ENCODE data around the gene PTPRN2. TPM values are rescaled to one million over a fixed set of nuclear protein-coding genes. Genes with fewer than 3 reads are reported as not detected.

PTPRN2 gene
- total RNA-seq, 1 donor, result 0.09 TPM

DNA sequence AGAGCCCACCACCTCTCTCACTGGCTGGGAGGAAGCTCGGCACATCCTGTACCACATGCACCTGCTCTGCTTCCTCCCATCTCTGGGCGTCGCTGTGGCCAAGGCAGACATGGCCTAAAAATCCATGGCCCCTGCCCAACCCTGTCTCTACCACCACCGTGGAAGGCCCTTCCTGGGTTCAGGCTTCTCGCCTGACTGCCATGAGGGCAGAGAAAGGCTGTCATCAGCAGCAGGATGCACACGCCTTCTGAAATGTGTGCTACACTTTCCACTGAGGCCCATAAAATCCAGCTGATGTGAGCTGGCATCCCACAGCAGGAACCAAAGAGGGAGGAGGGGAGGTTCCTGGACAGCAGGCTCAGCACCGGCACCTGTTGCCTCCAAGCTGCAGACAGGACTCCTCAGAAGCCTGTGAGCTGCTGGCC is 93.4 kb downstream of the PTPRN2 start:
- H3K4me3 ChIP-seq (ENCODE audit: low read depth, low read length), result no peak overlapping the region
- TF ChIP-seq, protein P1, sequence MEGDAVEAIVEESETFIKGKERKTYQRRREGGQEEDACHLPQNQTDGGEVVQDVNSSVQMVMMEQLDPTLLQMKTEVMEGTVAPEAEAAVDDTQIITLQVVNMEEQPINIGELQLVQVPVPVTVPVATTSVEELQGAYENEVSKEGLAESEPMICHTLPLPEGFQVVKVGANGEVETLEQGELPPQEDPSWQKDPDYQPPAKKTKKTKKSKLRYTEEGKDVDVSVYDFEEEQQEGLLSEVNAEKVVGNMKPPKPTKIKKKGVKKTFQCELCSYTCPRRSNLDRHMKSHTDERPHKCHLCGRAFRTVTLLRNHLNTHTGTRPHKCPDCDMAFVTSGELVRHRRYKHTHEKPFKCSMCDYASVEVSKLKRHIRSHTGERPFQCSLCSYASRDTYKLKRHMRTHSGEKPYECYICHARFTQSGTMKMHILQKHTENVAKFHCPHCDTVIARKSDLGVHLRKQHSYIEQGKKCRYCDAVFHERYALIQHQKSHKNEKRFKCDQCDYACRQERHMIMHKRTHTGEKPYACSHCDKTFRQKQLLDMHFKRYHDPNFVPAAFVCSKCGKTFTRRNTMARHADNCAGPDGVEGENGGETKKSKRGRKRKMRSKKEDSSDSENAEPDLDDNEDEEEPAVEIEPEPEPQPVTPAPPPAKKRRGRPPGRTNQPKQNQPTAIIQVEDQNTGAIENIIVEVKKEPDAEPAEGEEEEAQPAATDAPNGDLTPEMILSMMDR (IDR thresholded peaks at IDR 0.05; ENCODE audit: insufficient read depth, low read length), result no peak
- DNase-seq (ENCODE audit: low read depth), result no peak

GRCh38 chr7:158492367-158492764 is 95.3 kb downstream of the PTPRN2 start:
- no peak for DNase-seq (ENCODE audit: low read depth)
- no peak overlapping the region for H3K4me3 ChIP-seq (ENCODE audit: low read depth, low read length)
- TF ChIP-seq, protein P1 (IDR thresholded peaks at IDR 0.05; ENCODE audit: insufficient read depth, low read length), result no peak

DNA sequence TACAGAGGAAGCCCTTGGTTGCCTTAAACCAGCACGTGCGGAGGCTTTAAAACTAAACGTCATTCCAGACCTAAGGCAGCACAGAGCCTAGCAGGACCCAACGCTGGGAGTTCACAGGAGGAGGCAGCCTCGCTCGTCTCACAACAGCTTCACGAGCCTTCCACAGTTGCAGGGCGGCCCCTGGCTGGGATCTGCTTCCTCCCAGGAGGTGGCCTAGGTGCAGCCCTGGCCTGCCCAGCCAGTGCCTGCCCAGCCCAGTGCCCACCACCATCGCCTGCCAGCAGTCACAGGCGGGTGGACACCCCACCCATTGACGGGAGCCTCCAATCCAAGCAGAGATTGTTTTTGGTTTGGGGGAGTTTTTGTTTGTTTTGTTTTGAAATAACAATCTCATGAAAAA is 96.5 kb downstream of the PTPRN2 start:
- H3K4me3 ChIP-seq (ENCODE audit: low read depth, low read length), result no peak overlapping the region
- TF ChIP-seq, protein P1 (IDR thresholded peaks at IDR 0.05; ENCODE audit: insufficient read depth, low read length), result no peak
- DNase-seq (ENCODE audit: low read depth), result no peak

GRCh38 chr7:158490171-158490782 is 97.3 kb downstream of the PTPRN2 start:
- no peak for DNase-seq (ENCODE audit: low read depth)
- no peak overlapping the region for H3K4me3 ChIP-seq (ENCODE audit: low read depth, low read length)
- TF ChIP-seq, protein P1 (IDR thresholded peaks at IDR 0.05; ENCODE audit: insufficient read depth, low read length), result no peak

- no peak for DNase-seq (ENCODE audit: low read depth)
- no peak overlapping the region for H3K4me3 ChIP-seq (ENCODE audit: low read depth, low read length)
- TF ChIP-seq, protein P1 (IDR thresholded peaks at IDR 0.05; ENCODE audit: insufficient read depth, low read length), result no peak
These were observed 98.0 kb downstream of the PTPRN2 start for GRCh38 chr7:158489462-158490155.

- DNase-seq (ENCODE audit: low read depth), result no peak
- no peak overlapping the region for H3K4me3 ChIP-seq (ENCODE audit: low read depth, low read length)
- TF ChIP-seq, protein P1 (IDR thresholded peaks at IDR 0.05; ENCODE audit: insufficient read depth, low read length), result no peak
These were observed 99.2 kb downstream of the PTPRN2 start for GRCh38 chr7:158488181-158488971.

All from fibroblast of the aortic adventitia (primary cell).